M059J (cell line): Measurements from ENCODE around the gene SLC38A10. TPM values are rescaled to one million over a fixed set of nuclear protein-coding genes. Genes with fewer than 3 reads are reported as not detected.

Source experiments
- DNase-seq: peaks from one replicate; pipeline ENCODE4 v3.0.0-alpha.2; 2012; ENCODE audit warnings: low read depth
- total RNA-seq: library from RNA; depleted of rRNA; stranded (reverse); fragments of >200 nt; shearing (Covaris generic); gene quantifications from 2 replicates; pipeline ENCODE4 v1.2.3, GENCODE V29; 2014

Gene SLC38A10
- total RNA-seq, 1 experiment from 2014 or later, result 119 TPM

DNA sequence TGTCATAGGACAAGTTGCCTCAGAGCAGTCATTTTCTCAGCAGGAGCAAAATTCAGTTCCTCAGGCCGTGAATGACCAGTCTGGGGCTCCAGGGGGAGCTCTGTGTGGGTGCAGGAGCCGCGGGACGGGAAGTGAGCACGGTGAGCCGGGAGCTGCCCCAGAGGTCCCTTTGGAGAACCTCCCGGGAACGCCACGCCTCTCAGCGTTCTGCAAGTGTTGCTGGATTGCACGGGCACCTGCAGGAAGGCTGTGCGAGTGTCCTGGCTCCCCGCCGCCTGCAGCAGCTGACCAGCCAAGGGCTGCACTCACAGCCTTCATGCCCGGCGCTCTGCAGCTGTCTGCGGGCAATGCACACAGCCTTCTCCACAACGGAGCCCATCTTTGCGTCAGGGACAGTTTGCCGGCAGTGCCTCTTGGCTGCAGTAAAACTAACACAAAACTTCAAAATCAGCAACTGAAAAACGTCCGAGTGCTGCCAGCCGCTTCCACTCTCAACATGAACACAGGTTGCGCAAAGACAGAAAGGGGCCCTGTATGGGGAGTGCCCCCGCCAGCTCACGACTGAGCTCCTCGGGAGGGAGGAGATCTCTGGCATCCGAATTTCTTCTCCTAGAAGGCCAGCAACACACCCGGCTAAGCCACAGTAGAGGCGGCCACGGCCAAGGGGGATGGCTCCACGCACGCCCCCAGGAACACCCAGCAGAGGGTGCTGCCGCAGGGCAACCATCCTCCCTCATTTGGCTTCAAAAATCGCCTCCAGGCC is 40.0 kb downstream of the SLC38A10 start:
- no peak for DNase-seq

DNA sequence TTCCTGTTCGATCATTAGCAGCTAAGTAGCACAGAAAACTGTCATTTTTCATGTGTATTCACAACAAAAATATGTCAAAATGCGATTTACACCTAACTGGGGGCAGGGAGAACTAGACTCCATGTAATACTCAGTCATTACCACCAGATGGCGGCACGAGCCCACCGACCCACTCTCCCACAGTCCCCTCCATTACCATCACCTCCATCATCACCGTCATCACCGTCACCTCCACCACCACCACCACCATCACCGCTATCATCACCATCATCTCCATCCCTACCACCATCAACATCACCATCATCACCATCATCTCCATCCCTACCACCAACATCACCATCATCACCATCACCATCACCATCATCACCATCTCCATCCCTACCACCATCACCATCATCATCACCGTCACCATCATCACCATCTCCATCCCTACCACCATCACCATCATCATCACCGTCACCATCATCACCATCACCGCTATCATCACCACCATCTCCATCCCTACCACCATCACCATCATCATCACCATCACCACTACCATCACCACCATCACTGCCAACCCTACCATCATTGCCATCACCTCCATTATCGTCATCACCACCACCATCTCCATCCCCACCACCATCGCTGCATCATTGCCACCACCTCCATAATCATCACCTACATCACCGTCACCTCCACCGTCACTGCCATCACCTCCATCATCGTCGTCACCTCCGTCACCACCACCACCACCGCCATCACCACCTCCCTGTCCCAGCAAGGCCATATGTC is 41.6 kb downstream of the SLC38A10 start:
- no peak for DNase-seq

DNA sequence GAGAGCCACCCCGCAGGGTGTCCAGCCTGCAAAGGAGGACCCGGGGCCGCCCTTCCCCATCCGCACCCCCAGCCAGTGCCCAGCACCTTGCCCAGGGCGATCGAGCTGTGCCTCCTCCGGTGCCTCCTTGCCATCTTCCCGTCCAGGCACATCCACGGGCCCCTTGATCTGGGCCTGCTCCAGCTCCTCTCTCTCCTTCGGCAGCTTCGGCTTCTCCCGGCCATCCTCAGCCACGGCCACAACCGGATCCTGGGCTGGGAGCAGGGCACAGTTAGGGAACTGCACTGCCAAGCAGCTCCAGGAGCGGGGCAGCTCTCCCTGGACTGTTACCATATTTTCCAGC is 42.1 kb downstream of the SLC38A10 start:
- DNase-seq, result no peak

DNA sequence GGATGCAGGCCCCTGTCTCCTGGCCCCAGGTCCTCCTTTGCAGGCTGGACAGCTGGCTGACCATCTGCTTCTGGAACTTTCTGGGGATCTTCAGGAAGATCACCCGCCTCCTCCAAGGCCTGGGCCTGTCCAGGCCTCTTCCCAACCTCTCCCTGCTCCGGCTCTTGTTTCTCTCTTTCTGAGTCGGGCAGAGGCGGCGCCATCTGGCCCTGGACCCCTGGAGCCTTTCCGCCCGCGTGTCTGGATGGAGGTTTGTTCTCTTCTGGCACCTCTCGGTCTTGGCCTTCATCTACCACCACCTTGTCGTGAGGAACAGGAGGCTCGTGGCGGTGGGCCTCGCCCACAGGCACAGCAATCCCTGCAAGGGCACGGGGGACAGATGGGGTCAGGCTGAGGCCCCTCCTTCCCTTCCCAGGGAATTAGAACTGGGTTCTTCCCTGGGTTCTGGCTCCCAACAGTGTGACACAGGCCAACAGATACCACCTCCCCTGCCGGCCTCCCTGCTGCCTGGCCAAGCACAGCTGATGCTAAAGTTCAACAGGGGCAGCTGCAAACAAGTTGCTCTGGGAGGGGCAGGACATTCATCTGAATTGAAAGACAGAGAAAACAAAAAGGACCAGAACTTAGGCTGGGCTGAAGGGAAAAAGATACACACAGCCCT is 42.7 kb downstream of the SLC38A10 start:
- no peak for DNase-seq

DNA sequence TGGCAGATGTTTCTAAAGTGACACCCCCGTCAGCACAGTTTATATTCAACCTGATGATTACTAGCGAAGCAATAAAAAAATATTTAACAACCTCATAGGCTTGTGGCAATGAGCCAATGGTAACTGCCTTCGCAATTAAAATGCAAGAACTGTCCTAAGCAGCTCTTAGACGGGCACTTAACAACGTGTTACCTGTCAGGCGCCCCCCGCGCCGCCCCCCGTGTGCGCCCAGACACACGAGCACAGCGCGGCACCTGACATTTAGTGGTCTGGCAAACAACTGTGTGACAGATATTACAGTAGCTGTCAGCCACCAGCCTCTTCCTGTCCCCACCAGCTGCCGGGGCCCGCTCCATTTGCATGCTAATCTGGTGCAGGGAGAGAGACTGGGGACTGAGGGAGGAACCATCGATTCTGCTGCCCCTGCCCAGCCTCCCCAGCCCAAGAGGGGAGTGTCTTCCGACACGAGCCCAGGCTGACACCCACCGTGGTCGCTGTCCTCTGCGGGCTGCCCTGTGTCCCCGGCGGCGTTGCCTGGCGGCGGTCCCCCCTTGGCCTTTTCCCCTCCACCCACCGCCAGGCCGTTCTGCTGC is 43.3 kb downstream of the SLC38A10 start:
- no peak for DNase-seq

DNA sequence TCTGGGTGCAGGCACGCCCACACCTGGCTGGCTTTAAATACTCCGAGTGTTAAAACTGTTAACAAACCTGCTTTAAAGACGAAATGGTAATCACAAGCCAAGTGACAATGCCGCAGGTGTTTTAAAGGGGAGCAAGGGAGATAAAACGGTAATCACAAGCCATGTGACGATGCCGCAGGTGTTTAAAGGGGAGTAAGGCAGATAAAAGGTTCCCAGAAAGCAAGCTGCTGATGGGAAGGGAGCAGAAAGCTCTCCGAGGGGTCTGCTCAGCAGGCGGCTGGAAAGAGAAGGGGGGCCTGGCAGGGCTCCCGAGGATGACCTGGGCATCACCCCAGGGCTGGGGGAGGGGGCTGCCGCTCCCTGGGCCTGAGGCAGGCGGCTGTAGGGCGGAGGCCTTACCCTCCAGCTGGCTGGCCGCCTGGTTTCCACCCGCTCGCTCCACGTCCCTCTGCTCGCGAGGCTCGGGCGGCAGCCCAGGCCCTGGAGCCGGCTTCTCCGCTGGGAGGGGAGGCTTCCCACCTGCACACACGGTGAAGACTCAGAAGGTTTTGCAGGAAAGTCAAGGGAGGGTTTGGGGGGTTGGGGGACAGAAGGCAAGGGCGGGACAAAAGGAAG is 43.9 kb downstream of the SLC38A10 start:
- DNase-seq, result no peak

DNA sequence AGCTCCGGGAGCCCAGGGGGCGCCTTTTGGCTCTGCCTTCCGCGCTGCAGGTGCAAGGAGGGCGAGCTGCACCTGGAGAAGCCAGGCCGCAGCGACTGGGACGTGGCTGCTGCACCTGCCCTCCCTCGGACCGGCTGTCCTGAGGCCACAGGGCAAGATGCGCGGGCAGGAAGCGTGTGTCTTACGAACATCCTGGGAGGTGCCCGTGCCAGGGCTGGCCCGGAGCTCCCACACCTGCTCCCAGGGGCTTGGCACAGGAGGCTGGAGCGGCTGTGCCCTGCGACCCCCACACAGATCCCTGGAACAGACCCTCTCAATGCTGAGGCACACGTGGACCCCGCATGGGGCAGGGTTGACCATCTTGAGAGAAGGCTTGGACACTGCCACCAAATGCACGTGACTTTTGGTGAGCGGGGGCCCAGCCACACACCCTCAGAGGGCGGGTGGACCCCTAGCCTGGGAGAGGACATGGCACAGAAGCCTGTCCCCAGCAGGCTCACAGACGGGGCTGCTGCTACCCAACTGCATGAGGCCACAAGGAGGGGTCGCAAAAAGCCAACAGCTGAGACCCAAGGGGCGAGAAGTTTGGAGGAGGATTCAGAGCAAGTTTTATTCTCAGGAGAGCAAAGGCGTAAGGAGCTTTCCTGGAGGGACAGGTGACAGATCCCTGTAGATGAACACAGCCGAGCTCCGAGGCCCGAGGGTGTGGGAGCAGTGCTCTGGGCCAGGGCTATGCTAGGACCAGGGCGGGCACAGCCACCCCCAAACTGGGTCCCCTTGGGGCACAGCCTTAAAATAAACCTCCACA is 44.6 kb downstream of the SLC38A10 start:
- no peak for DNase-seq

DNA sequence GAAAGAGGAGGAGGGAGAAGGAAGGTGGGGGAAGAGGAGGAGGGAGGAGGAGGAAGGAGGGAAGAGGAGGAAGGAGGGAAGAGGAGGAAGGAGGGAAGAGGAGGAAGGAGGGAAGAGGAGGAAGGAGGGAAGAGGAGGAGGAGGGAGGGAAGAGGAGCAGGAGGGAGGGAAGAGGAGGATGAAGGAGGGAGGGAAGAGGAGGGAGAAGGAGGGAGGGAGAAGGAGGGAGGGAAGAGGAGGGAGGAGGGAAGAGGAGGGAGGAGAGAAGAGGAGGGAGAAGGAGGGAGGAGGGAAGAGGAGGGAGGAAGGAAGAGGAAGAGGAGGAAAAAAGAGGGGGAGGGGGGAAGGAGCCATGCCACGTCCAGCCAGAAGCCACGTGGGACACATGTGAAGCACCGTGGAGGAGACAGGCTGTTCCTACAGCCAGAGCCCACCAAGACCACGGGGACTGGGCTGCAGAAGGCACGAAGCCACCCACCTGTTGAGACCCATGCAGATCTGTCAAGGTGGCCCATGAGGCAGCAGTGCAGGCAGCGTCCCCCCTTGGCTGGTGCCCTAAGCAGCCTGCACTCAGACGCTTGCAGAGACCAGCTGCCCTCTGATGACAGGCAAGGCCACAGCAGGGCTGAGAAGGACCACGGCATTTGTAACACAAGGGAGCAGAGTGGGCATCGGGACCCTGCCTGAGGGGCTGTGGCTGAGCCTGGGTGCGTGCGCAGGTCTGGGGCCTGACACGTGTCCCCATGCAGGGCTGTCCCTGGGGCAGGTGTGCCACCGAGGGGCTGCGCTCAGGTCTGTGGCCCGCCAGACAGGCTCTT is 45.7 kb downstream of the SLC38A10 start:
- DNase-seq, result no peak

DNA sequence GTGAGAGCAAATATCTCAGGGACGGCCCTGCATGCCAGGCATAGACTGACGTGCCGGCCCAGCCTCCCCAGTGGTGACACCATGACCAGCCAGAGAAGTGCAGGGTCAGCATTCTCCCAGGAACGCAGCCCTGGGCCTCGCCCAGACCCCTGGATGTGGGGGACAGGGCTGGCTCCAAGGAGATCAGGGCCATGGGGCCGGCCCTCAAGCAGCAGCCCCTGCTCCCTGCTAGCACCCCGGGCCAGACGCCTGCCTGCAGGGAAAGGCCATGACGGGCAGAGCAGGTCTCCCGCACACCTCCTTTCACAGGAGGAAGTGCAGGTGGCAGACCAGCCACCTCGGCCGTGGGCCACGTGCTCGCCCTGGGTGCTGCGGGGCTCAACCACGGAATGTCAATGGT is 46.5 kb downstream of the SLC38A10 start:
- DNase-seq, result no peak

DNA sequence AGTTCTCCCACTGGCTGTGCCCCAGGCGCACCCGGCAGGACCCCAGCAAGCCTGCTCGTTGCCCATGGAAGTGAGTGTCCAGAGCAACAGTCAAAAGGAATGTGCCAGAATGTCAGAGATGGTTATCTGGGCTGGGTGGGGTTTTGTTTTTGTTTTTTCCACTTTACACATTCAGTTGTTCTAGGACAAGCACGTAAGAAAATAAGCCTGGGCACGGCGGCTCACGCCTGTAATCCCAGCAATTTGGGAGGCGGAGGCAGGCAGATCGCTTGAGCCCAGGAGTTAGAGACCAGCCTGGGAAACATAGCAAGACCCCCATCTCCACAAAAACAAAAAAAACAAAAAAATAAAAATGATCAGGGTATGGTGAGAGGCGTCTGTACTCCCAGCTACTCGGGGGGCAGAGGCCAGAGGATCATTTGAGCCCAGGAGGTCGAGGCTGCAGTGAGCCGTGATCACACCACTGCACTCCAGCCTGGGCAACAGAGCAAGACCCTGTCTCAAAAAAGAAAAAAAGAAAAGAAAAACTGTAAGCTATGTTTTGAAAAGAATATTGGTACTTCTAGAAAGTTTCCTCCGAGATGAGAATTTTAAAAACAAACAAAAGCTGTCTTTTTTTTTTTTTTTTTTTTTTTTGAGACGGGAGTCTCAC is 47.6 kb downstream of the SLC38A10 start:
- DNase-seq, result no peak

DNA sequence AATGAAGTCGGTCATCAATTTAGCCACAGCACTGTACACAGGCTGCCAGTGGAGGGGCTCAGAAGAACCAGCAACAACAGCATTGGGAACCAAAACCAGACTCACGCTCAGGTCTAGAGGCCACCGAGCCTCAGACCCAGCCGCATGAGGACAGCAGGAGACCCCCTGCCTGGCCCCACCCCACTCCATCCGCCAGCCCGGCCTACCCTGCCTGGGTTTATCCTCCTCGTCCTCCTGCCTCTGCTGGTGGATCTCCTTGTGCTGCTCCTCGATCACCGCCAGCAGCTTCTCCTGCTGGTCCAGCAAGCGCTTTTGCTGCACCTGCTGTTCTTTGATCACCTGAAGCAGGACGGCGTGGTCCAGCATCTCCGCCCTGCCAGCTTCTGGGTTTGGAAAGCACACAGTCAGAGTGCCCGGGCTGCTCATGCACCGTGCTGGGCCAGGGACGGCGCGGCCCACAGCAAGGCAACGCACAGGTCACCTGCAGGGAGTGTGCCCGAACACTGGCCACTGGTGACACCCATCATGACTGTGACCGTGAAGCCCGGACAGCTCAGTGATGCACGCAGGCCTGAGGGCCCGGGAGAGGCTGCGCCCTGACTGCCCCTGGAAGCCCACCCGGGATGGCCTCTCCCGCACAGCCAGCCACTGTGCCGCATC is 48.3 kb downstream of the SLC38A10 start:
- no peak for DNase-seq

DNA sequence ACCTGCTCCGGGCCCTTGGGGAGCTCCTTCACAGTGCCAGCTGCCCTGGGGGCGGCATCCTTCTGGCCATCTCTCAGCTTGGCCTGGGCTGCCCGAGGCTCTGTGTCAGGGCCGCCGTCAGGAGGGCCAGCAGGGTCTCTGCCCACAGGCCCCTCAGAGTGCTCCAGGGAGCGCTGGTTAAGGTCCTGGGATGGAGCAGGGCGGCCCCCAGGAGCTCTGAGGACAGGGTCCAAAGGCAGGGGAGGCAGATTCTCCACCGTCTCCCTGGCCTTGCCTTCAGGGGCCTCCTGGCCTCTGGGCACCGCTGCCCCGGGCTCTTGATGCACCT is 48.8 kb downstream of the SLC38A10 start:
- DNase-seq, result no peak

DNA sequence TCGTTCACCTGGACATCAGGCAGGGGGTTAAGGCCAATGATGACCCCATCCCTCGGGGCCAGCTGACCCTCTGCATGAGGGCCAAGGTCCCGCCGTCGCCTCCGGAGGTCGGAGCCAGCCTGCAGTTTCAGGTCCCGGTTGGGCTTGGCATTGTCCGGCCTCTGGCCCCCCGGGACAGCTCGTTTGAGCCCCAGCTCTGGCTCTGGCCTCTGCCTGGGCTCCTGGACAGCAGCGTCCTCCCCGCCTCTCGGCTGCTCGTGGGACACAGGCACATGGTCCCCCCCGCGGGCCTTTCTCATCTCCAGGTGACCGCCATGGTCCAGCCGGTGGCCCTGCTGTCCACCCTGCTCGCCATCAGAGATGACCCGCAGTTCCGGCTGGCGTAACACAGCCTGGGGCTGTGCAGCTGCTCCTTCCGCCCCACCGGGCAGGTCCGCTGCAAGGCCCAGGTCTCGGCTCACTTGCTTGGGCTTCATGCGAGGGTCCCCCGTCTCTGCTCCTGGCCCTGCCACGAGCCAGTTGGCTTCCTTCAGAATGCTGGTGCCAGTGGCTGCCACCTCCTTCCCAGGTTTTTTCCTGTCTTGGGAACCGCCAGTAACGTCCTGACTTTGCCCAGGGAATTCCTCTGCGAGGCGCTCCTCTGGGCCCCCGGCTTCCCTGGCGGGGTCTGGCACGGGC is 49.3 kb downstream of the SLC38A10 start:
- no peak for DNase-seq

DNA sequence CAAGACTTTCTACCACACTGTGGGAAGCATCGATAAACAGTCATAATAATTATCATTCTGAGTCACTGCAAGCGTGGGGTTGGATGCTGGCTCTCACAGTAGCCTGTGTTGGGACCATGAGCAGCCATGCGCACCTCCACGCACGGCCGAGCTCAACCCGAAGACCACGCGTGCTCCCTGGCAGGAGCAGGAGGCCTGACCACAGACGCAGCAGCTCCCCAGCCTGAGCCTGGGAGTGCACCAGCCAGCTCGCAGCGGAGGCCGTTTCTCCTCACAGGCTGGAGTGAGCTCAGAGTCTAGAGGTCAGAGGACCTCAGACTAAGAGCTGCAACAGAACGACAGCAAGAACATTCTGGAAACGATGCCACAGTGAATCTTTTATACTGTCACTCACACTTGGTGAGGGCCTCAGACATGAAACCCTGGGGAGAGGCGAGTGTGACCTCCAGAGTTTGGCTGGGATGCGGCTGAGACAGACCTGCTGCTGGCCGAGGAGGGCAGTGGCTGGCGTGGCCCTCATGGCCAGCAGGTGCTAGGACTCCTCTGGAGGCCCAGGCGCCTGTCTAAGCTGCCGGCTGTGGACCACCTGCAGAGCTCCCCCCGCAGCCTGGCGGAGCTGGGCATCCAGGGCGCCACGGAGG is 50.0 kb downstream of the SLC38A10 start:
- DNase-seq, result no peak

DNA sequence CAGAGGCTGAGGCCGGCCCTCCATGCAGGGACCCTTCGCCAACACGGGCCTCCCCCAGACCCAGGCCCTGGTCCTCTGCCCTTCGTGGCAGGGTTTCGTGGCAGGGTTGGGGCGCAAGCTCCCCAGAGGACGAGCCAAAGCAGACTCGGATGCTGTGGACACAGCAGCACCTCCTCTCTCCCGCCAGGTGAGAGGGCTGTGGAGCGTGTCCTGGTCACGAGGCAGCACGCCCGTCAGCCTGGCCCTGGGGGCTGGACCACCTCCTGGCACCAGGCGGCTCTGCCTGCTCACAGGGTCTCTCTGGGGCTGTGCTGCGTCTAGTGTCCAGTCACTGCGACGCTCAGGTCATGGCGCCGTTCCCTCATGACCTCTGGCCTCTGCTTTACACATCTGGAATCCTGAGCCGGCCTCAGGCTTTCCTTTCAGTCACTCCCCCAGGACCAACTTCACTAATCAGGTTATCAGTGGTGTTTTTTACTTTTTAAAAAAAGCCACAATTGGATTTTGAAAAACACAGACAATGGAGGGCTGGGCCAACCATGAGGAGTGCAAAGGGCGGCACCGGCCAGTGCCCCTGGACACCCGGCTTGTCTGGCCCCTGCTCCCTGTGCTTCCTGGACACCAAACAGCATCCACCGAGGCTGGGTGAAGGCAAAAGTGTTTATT is 50.6 kb downstream of the SLC38A10 start:
- no peak for DNase-seq

DNA sequence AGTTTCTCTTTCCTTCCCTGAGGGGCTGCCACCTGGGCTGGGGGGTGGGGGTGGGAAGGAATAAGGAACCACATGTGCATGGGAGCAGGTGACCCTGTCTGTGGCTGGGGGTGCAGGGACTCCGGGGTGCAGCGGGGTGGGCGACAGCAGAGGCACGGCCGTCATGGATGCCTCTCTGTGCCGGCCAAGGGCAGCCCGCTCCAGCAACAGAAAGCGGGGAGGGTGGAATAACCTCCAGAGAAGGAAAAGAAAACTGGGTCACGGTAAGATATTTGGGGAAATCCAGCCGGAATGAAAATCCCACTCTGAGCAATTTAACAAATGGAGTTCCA is 51.8 kb downstream of the SLC38A10 start:
- DNase-seq, result no peak

DNA sequence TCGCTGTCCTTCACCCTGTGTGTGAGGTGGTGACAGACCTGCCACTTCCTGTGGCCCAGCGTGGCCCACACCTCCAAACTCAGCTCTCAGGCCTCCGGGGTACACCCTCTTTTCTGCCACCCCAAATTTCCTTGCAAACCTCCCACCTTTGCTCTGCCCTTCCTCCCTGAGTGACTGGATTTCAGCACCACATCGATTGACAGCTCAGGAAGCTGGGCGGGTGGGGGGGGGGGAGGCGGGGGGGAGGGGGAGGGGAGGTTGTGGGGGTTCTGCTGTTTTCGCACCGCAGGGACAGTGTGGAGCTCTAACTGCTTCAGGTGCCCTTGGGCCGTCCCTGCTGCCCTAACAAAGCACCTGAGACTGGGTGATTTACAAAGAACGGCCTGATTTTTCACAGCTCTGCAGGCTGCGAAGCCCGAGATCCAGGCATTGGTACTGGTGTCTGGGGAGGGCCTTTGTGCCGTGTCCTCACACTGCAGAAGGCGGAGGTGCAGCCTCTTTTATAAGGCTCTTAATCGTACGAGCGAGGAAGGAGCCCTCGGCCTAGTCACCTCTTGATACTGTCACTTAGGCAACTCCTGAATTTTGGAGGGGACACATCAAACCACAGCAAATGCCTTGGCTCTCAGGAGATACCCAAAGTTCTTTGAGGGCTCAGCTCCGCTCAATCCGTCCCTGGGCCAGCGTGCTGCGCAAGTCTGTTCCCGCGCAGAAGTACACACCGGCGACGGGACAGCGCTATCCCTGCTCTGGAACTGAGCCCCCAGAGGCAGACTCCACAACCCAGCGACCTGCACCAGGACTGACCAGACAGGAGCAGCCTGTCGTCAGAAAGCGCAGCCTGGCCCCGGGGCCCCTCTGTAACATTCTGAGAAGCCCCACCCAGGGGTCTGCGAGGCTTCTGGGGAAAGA is 52.4 kb downstream of the SLC38A10 start:
- no peak for DNase-seq
